Sigmoid colon (tissue), 4 donors: ENCODE data around the gene PPIL6.

ENCODE experiments used
- EP300 ChIP-seq, 4 donors: sonication (generic); formaldehyde crosslinking; IDR thresholded peaks; one replicate each; pipeline ENCODE4 v1.6.1; 2017; ENCODE audit warnings: antibody characterized with exemption in 4 of 4
- POLR2A ChIP-seq, 2 donors: fragments of 450-650 bp; IDR thresholded peaks; one replicate each; pipeline ENCODE4 v1.6.1; 2016; ENCODE audit warnings: antibody characterized with exemption in 2 of 2, mild to moderate bottlenecking in 2 of 2, moderate library complexity in 2 of 2
- TF ChIP-seq, protein P1 (sequence below), 4 experiments: fragments of 450-650 bp in 3 of 4; fragments of 200-600 bp in 1 of 4; IDR thresholded peaks; one replicate each; pipeline ENCODE4 v1.5.1; 2016 to 2019; ENCODE audit warnings: antibody characterized with exemption in 4 of 4, mild to moderate bottlenecking in 3 of 4, moderate library complexity in 2 of 4

DNA sequence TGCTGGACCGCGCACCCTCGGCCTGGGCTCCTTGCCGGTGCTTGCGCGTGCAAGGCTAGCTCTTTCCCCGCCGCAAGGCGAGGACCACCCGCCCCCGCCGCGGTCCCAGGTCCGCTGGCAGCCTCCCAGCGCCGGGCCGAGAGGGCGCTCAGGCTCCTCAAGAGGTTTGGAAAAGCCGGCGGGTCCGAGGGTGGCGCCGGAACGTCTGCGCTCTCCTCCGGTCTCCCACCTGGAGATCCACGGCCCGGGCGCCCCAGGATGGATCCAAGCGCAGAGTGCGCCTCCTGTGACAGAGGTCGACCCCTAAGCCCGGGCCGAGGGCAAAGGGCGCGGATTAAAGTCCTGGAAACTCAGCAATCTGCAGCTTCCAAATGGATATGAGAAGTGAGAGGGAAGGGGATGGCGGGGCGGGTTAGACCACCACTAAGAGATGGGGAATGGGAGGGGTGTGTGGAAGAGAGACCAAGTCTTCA is 15.7 kb upstream of the PPIL6 start:
- TF ChIP-seq, protein P1, sequence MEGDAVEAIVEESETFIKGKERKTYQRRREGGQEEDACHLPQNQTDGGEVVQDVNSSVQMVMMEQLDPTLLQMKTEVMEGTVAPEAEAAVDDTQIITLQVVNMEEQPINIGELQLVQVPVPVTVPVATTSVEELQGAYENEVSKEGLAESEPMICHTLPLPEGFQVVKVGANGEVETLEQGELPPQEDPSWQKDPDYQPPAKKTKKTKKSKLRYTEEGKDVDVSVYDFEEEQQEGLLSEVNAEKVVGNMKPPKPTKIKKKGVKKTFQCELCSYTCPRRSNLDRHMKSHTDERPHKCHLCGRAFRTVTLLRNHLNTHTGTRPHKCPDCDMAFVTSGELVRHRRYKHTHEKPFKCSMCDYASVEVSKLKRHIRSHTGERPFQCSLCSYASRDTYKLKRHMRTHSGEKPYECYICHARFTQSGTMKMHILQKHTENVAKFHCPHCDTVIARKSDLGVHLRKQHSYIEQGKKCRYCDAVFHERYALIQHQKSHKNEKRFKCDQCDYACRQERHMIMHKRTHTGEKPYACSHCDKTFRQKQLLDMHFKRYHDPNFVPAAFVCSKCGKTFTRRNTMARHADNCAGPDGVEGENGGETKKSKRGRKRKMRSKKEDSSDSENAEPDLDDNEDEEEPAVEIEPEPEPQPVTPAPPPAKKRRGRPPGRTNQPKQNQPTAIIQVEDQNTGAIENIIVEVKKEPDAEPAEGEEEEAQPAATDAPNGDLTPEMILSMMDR (IDR thresholded peaks at IDR 0.05): no peak
- TF ChIP-seq EP300 (IDR thresholded peaks at IDR 0.05): no peak
- no peak for TF ChIP-seq POLR2A (IDR thresholded peaks at IDR 0.05)
